Measurements from ENCODE around the gene RBAK. TPM values are rescaled to one million over a fixed set of nuclear protein-coding genes. Genes with fewer than 3 reads are reported as not detected.
"Not testable (repeated sequence)": the region's sequence is repeated elsewhere in the genome, so short reads cannot be mapped to it uniquely, and the experiment has no call there.

RBAK gene
- total RNA-seq, 1 donor from 2014 or later, result 9.3 TPM

GRCh38 chr7:5077740-5078139, 32.1 kb downstream of the RBAK start:
- no peak overlapping the region for H3K4me3 ChIP-seq
- intact Hi-C loops (cut with DNase I), result no loop called here
- H3K4me1 ChIP-seq, result no peaks in the 10 kb centered on the region
- H3K36me3 ChIP-seq, result no peaks in the 10 kb centered on the region
- DNase-seq (ENCODE audit: extremely low spot score in 2 of 2), result no peak
- H3K9me3 ChIP-seq, result no peaks in the 10 kb centered on the region
- no peak for TF ChIP-seq POLR2A (IDR thresholded peaks at IDR 0.05)
- TF ChIP-seq POLR2AphosphoS5 (IDR thresholded peaks at IDR 0.05; ENCODE audit: insufficient read depth in 1 of 2, low read depth in 1 of 2), result no peak
- TF ChIP-seq CTCF (IDR thresholded peaks at IDR 0.05), result no peak
- no peaks in the 10 kb centered on the region for H3K27me3 ChIP-seq
- no peak overlapping the region for H3K27ac ChIP-seq

DNA sequence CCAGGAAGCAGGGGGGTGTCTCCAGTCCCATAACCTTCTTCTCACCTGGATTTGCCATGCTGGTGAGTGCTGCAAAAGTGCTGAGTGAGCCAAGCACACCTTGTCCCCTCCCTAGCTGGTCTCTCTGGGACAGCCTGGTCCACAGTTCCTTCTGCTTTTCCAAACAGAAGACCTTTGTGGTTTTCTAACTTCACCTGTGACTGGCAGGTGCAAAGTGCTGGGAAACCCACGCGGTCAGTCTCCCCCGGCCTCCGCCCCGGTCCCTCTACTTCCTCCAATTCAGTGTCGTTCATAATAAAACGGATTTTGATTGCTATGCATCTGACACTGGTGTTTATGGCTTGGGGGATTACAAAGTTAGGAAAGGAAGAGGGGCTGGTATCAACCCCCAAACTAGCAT, 37.1 kb downstream of the RBAK start:
- Histone ChIP-seq H3K27me3 (no peaks in the 10 kb centered on the region), H3K4me1 (no peaks in the 10 kb centered on the region), H3K9me3 (no peaks in the 10 kb centered on the region), H3K36me3 (no peaks in the 10 kb centered on the region), H3K4me3 (no peak overlapping the region), H3K27ac (no peak overlapping the region)
- intact Hi-C loops (cut with DNase I), result no loop called here
- no peak for DNase-seq (ENCODE audit: extremely low spot score in 2 of 2)
- TF ChIP-seq CTCF (IDR thresholded peaks at IDR 0.05) (no peak), POLR2AphosphoS5 (IDR thresholded peaks at IDR 0.05; ENCODE audit: insufficient read depth in 1 of 2, low read depth in 1 of 2) (no peak), POLR2A (IDR thresholded peaks at IDR 0.05) (no peak)

DNA sequence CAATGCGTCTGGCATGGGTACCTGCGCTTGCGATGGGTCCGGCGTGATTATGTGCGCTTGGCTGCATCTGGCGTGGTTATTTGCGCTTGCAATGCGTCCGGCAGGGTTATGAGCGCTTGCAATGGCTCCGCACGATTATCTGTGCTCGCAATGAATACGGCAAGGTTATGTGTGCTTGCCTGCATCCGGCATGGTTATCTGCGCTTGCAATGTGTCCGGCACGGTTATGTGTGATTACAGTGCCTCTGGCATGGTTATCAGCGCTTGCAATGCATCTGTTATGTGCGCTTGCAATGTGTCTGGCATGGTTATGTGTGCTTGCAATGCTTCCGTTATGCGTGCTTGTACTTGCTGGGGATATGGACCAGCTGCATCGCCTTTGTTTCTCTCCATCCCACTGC, 37.7 kb downstream of the RBAK start:
- no peaks in the 10 kb centered on the region for H3K27me3 ChIP-seq
- no peak for TF ChIP-seq POLR2A (IDR thresholded peaks at IDR 0.05)
- no peak for TF ChIP-seq CTCF (IDR thresholded peaks at IDR 0.05)
- no peak for TF ChIP-seq POLR2AphosphoS5 (IDR thresholded peaks at IDR 0.05; ENCODE audit: insufficient read depth in 1 of 2, low read depth in 1 of 2)
- intact Hi-C loops (cut with DNase I), result no loop called here

DNA sequence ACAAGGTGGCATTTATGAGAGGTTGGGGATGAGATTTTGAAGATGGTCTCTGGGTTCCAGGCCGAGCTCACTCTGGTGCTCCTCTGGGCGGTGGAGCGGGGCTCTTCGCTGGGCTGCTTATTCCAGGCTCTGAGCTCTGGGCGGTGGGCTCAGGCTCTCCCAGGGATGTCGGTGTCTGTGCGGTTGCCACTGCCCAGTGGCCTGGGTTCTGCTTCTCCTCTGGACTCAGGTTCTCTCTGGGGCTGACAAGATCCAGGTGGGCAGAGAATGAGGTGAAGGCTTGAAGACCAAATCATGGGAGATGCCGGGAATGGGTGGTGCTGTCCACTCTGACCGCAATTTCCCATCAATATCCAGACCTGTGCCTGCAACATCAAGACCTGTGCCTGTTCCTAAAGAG, 40.6 kb downstream of the RBAK start:
- no peaks in the 10 kb centered on the region for H3K9me3 ChIP-seq
- H3K4me3 ChIP-seq, result no peak overlapping the region
- H3K27me3 ChIP-seq, result no peaks in the 10 kb centered on the region
- TF ChIP-seq CTCF (IDR thresholded peaks at IDR 0.05), result no peak
- TF ChIP-seq POLR2AphosphoS5 (IDR thresholded peaks at IDR 0.05; ENCODE audit: insufficient read depth in 1 of 2, low read depth in 1 of 2), result no peak
- no peak for TF ChIP-seq POLR2A (IDR thresholded peaks at IDR 0.05)
- DNase-seq (ENCODE audit: extremely low spot score in 2 of 2), result no peak
- H3K36me3 ChIP-seq, result no peaks in the 10 kb centered on the region
- H3K4me1 ChIP-seq, result no peaks in the 10 kb centered on the region
- intact Hi-C loops (cut with DNase I), result loop anchor here (5.0 kb wide), 1 partner anchor 289 kb away; no protein-coding TSS in a partner anchor
- H3K27ac ChIP-seq, result no peak overlapping the region

More for the DNA sequence above, 37.7 kb downstream of the RBAK start:
- Histone ChIP-seq H3K4me3 (no peak overlapping the region), H3K36me3 (no peaks in the 10 kb centered on the region), H3K4me1 (no peaks in the 10 kb centered on the region), H3K9me3 (no peaks in the 10 kb centered on the region), H3K27ac (no peak overlapping the region)
- no peak for DNase-seq (ENCODE audit: extremely low spot score in 2 of 2)

DNA sequence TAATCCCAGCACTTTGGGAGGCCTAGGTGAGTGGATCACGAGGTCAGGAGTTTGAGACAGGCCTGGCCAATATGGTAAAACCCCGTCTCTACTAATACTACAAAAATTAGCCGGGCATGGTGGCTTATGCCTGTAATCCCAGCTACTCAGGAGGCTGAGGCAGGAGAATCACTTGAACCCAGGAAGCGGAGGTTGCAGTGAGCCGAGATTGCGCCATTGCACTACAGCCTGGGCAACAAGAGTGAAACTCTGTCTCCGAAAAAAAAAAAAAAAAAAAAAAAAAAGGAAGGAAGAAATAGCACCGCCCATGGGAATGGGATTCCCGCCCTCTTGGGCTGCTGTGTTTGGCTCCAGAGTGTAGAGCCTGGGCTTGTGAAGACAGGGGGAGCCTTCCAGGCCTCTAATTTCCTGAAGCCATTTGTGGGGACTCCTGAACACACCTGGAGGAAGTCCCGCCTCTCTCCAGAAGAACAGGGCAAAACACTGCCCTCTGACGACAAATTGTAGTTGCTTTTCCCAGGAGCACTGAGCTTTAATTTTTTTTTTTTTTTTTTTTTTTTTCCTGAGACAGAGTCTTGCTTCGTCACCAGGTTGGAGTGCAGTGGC, 42.7 kb downstream of the RBAK start:
- intact Hi-C loops (cut with DNase I), result loop anchor here (5.0 kb wide), 1 partner anchor 291 kb away; no protein-coding TSS in a partner anchor
- H3K36me3 ChIP-seq; H3K4me1 ChIP-seq; H3K4me3 ChIP-seq; H3K27me3 ChIP-seq; DNase-seq (ENCODE audit: extremely low spot score in 2 of 2); H3K27ac ChIP-seq; H3K9me3 ChIP-seq: not testable (repeated sequence)

Data from vagina (tissue), 2 donors.